ENCODE measurements around the gene TJP1.
A peak's percentile ranks its signal among the peaks of the same experiment; 100 is the strongest.
"Not testable (repeated sequence)": the region's sequence is repeated elsewhere in the genome, so short reads cannot be mapped to it uniquely, and the experiment has no call there.

TJP1 gene

DNA sequence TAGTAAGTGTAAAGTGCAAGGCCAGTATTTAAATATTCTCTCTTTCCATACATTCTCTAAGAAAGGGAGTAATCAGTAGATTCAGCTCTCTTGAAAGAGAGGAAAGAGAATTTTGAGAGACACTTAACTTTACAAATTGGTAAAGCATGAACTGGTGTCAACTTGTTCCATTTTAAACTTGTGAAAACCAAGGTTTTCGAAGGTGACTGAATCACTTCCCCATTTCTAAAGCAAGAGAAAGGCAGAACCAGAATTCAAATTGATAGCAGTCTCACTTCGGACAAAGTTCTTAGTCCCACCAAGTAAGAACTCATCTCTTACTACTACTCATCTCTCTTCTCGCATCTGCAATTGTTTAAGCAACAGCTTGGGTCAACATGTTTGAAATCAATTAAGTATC, 22.4 kb downstream of the TJP1 start:
- no peak for DNase-seq

DNA sequence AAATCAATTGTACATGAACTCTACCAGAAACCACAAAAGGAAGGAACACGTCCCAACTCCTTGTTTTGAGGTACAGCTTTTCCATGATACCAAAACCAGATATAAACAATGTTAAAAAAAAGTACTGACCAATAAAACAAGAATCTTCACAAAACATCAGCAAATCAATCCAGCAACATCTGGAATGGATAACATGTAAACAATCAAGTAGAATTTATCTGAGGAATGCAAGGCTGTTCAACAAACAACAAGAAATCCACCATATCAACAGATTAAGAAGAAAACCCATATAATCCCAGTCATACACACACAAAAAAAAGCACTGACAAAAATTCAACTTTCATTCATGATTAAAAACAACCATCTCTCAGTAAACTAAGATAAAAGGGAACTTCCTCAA, 26.7 kb downstream of the TJP1 start:
- no peak for DNase-seq

DNA sequence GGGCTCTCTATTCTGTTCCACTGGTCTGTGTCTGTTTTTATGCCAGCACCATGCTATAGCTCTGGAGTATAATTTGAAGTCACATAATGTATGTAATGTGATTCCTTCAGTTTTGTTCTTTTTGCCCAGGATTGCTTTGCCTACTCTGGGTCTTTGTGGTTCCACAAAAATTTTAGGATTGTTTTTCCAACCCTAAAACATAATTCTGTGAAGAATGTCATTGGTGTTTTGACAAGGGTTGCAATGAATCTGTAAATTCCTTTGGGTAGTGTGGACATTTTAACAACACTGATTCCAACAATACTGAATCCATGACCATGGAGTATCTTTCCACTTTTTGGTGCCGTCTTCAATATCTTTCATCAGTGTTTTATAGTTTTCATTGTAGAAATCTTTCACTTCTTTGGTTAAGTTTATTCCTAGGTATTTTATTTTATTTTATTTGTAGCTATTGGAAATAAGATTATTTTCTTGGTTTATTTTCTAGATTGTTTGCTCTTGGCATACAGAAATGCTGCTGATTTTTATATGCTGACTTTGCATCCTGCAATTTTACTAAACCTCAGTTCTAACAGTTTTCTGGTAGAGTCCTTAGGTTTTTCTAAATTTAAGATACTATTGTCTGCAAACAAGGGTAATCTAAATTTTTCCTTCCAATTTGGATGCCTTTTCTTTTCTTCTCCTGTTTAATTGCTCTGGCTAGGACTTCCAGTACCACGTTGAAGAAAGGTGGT, 29.7 kb downstream of the TJP1 start:
- peak; percentile 65 for DNase-seq

DNA sequence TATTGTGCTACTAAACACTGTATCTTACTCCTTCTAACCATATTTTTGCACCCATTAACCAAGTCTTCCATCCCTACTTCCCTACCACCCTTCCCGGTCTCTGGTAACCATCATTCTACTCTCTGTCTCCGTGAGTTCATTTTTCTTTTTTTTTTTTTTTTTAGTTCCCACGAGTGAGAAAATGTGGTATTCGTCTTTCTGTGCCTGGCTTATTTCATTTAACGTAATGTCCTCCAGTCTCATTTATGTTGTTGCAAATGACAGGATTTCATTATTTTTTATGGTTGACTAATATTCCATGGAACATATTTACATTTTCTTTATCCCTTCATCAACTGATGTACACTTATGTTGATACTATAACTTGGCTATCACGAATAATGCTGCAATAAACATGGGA, 31.7 kb downstream of the TJP1 start:
- no peak for DNase-seq

DNA sequence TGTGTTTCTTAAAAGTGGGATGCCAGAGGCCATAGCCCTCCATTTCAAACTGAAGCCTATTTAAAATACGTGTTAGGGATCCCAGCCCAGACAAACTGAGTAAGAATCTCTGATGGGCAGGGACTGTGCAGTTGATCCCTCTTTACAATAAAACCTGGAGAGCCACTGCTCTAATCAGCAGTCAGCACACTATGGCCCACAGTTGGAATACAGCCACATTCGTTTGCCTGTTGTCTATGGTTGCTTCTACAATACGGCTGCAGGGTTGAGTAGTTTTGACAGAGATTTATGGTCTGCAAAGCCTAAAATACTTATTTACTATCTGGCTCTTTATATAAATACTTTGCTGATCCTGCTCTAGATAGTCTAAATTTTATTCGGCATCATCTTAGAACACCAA, 32.4 kb downstream of the TJP1 start:
- DNase-seq, result no peak

DNA sequence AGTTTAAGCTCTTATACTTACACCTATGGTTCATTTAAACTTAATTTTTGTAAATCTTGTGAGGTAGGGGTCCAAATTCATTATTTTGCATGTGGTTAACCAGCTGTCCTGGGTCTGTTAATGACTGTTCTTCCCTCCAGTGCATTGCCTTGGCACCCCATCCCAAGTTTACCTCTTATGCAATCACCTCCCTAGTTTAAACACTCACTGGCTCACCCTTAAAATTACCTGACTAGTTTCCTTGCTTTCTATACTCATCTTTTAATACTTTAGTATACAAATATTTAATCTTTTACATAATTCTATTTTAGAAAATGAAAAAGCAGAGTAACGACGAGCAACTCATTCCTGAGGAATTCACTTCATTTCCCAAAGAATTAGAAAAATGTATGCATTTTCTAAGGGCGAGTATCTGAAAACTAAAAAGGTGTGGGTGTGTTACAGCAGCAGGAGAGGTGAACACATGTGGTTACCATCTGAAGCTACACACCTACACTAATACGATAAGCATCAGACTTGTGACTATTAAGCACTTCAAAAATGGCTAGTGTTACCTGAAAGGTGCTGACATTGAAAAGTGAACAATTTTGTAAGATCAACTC, 33.7 kb downstream of the TJP1 start:
- DNase-seq, result peak; percentile 36

DNA sequence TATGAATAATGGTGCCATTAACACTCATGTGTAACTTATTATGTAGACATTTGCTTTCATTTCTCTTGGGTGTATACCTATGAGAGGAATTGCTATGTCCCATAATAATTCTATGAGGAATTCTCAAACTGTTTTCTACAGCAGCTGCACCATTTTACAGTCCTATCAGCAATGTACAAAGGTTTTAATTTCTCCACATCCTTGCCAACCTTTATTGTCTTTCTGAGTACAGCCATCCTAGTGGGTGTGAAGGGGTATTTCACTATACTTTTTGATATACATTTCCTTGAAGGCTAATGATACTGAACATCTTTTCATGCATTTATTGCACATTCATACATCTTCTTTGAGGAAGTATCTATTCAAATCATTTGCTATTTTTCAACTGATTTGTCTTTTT, 34.5 kb downstream of the TJP1 start:
- no peak for DNase-seq

DNA sequence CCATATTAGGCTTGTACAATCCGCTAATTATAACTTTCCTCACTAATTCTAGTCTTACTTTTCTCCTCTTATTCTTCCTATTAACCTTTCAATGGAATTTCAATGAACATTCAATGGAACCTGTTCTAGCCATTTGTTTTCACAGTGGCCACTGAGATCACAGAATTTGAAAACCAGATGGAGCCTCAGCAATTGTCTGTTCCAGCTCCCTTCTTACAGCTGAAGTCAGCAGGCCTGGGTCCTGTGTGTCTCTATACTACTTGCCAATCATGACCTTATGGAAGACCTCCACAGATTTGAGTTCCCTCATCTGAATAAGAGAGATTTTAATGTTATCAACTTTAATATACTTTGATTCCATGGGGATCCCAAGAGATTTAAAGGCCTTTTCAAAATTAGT, 36.6 kb downstream of the TJP1 start:
- no peak for DNase-seq

DNA sequence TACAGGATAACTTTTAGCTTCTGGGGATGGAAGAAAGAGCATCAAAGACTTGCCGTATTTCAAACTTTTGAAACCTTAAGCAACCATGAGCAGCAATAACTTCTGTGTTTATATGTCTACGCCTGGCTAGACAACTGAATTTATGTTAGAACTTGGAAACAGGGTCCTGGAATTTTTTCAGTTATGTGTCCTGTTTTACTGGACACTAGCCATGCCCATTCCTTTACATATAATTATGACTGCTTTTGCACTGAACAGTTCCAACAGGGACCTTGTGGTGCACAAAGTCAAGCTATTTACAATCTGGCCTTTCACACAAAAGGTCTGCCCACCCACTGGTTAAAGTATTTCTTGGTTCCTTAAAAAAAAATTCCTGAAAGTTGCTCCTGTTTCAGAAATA, 37.1 kb downstream of the TJP1 start:
- DNase-seq, result no peak

DNA sequence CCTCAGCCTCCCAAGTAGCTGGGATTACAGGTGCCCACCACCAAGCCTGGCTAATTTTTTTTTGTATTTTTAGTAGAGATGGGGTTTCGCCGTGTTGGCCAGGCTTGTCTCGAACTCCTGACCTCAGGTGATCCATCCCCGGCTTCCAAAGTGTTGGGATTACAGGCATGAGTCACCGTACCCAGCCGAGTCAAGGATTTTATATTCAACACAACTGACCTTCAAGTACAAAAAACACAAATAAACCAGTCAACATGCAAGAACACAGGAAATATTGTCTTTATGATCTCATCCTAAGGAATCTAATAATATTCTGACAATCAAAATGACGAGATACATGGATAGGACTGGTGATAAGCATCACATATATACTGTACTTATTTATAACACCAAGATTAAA, 37.9 kb downstream of the TJP1 start:
- DNase-seq, result peak; percentile 21

DNA sequence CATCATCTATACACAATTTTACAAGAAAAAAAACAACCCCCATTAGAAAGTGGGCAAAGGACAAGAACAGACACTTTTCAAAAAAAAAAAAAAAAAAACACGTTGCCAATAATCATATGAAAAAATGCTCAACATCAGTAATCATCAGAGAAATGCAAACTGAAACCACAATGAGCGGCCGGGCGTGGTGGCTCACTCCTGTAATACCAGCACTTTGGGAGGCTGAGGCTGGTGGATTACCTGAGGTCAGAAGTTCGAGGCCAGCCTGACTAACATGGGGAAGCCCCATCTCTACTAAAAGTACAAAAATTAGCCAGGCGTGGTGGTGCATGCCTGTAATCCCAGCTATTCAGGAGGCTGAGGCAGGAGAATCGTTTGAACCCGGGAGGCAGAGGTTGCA, 39.5 kb downstream of the TJP1 start:
- not testable (repeated sequence) for DNase-seq

DNA sequence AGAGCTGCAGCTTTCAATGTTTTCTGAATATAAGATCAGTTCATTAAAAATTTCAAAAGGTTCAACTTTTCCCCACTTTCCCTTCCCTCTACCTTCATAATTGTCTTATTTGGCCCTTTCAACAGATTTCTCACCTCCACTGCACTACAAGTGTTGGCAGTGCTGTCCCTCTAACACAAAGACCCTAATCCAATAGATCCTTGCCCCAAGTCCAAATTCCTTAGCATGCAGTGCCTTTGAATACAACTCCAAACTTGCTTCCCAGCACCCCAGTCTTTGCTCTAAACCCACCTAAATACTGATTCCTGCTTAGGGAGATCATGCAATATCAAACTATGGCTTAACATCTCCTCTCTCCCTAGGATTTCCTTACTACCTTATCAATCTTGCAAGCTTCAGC, 43.9 kb downstream of the TJP1 start:
- DNase-seq, result no peak

DNA sequence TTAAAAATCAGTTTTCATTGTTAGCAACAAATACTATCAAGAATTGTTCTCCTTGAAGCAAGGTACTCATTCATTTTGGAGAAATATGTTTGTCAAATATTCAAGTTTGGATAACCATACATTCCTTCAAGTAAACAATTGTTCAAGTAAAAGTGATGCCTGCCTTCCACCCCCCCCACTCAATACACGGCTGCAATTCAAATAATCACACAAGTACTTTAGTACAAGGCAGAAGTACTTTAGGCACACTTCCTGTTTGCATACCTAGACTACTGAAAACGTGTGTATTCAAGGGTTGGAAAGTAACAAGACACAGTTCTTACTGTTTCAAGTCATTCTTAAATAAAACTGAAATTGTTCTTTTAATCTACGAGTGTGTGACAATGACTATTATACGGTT, 45.4 kb downstream of the TJP1 start:
- DNase-seq, result no peak

DNA sequence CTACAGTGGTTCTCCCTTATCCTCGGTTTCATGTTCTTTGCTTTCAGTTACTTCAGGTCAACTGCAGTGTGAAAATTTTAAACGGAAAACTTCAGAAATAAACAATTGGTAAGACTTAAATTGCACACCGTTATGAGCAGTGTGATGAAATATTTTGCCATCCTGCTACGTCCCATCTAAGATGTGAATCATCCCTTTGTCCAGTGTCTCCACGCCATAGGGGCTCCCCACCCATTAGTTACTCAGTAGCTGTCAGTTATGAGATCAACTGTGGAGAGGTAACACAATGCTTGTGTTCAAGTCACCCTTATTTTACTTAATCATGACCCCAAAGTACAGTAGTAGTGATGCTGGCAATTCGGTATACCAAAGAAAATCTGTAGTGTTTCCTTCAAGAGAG, 47.4 kb downstream of the TJP1 start:
- peak; percentile 80 for DNase-seq

DNA sequence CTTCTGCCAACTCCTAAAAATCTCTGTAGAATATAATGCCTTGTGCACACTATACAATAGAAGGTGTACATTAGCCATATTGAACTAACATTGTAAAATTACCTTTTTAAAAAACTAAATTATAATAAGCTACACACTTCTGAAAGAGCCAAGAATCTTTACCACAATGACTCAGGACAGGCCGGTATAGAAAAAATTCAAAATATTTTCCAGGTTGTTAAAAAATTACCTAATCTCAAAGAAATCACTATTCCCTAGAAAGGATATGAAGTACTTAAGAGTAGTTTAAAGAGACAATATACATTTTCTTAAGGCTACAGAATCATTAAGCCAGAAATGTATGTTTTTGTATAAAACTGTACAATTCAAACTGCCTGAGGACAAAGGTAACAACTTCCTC, 48.5 kb downstream of the TJP1 start:
- peak; percentile 31 for DNase-seq

DNA sequence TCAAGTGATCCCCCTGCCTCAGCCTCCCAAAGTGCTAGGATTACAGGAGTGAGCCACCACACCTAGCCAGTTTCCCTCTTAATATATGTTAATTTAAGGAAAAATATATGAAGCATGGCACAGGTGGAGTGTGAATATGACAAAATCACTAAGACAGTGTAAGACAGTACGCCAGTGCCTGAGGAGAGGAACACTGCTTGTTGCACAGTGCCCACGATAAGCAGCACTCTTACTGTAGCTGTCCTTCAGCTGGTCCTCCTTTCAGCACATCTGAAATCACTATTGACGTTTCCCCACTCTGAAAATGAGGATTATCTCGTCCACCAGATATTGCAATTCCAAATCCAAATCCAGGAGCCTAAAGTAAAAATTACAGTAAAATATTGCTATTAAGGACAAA, 49.3 kb downstream of the TJP1 start:
- no peak for DNase-seq

DNA sequence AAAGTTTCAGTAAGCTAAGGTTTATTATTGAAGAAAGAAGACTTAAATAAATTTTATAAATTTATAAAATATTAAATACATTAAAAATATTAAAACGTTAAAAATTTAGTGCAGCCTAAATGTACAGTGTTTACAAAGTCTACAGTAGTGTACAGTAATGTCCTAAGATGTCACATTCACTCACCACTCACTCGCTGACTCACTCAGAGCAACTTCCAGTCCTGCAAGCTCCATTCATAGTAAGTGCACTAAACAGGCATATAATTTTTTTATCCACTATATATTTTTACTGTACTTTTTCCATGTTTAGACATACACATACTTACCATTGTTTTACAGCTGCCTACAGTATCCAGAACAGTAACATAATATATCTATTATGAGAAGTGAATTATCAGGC, 51.5 kb downstream of the TJP1 start:
- peak; percentile 51 for DNase-seq

DNA sequence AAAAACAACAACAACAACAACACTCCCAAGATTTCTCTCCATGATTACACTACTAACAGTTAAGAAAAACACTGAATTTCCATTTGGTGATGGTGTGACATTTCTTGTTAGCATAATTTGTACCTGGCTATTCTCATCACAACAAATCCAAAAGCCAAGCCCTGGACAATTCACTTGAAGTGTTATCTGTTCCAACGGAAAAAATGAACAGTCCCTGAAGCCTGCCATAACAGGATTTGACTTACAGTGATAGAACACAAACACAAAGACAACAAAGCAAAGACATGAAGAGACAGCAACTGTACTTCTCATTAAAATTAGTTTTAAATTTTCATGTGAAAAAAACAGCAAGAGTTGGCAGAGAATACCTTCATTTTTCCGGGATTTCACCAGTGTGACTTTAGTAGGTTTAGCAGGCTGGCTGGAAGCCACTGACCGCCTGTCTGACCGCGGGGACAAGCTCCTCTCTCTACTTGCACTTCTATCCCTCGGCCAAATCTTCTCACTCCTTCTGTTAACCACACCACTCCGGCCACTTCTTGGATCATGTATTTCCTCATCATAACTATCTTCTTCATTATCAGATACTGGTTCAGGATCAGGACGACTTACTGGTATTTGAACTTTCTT, 56.3 kb downstream of the TJP1 start:
- DNase-seq, result no peak

DNA sequence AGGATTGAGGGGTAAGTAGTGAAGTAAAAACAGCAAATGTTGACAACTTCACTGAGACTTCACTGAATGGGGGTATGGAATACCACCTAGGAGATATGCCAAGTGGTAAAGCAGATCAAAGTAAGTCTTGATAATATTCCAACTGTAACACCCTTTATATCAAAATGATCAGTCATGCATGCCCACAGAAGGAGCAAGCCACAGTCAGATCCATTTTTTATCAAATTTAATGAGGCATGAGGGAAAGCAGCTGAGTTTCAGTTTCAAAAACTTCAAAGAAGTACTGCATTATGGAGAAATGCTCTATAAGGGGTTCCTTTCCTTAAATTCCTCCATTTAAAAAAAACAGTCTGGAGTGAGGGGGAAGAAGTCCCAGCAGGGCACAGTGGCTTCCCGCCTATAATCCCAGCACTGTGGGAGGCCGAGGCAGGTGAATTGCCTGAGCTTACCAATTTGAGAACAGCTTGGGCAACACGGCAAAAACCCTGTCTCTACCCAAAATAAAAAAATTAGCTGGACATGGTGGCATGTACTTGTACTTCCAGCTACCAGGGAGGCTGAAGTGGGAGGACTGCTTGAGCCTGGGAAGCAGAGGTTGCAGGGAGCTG, 56.9 kb downstream of the TJP1 start:
- DNase-seq, result no peak

DNA sequence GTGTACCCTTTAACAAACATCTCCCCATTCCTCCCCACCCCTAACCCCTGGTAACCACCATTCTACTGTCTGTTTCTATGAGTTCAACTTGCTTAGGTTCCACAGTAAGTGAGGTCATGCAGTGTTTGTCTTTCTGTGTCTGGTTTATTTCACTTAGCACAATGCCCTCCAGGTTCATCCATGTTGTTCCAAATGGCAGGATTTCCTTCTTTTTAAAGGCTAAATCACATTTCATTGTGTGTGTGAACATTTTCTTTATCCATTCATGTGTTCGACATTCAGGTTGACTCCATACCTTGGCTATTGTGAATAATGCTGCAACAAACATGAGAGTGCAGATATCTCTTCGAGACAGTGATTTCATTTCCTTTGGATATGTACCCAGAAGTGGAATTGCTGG, 62.7 kb downstream of the TJP1 start:
- DNase-seq, result no peak

DNA sequence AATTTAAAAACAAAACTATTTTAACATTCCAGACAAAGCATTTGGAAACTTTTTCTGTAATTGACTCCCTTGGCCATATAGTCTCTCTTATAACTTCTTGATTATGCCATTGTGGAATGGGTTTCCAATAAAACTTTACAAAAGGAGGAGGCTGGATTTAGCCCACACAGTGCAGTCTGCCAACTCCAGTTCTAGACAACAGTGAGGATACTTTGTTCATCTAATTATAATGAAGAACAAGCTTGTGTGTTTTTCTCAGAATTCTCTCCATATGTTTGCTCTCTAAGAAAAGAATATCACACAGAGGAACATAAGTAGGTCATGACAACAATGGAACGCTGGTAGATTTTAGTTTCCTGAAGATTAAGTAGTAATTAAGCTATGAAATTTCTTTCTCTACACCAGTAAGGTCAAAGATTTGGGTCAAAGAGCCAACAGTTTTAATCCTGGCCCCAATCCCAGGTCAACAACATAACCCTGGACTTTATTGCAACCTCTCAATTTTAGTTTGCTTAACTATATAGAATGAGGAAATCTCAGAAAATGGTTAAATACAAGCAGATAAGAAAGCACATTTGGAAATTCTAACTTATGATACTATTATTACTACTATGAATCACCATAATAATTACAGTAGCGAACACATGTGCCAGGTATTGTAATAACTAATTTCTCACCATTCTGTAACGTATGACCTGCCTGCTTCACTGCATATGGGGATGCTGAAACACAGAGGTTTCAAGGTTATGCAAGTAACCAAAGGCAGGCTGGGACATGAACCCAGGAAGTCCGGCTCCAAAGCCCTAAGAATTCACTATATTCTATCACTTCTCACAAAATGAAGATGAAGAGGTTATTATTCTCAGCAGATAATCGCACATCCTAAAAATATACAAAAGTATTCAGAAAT, 65.7 kb downstream of the TJP1 start:
- no peak for DNase-seq

DNA sequence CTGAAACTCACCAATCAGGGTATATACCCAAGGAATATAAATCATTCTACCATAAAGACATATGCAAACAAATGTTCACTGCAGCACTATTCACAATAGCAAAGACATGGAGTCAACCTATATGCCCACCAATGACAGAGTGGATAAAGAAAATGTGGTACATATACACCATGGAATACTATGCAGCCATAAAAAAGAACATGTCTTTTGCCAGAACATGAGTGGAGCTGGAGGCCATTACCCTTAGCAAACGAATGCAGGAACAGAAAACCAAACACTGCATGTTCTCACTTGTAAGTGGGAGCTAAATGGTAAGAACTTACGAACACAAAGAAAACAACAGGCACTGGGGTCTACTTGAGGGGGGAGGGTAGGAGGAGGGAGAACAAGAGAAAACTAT, 68.3 kb downstream of the TJP1 start:
- not testable (repeated sequence) for DNase-seq

DNA sequence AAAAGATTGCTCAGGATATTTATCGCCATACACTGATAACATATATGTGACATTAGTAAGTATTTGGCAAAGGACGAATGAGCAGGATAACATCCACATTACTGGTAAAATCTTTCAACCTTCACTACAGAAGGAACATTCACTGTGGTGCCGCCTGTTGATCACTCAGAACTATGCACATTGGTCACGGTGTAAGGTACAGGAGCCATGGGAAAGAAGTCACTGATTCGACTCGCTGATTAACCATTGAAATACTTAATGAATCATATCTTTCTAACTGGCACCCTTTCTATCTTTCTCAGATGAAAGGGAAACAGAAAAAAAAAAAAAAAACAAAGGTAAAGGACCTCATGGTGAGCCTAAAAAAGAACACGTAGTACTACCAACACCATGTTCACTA, 68.8 kb downstream of the TJP1 start:
- no peak for DNase-seq
